Measurements from ENCODE around the gene ACP2. TPM values are rescaled to one million over a fixed set of nuclear protein-coding genes. Genes with fewer than 3 reads are reported as not detected.
"Not testable (repeated sequence)": the region's sequence is repeated elsewhere in the genome, so short reads cannot be mapped to it uniquely, and the experiment has no call there.

The ACP2 gene
- total RNA-seq, 1 donor from 2014 or later: 41.7 TPM

DNA sequence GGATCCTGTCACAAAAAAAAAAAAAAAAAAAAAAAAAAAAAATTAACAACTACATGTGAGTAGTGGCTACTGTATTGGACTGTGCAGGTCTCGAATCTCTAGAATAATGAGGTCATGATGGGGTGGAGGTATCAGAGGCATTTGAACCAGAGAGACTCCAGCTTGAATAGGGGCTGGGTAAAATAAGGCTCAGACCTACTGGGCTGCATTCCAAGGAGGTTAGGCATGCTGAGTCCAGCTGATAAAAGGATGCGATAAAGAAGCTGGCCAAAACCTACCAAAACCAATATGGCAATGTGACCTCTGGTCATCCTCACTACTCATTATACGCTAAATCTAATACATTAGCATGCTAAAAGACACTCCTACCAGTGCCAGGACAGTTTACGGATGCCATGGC, 56.5 kb downstream of the ACP2 start:
- H3K27me3 Mint-ChIP-seq (ENCODE audit: low read depth): peaks cover 77% of the 10 kb centered on the region
- no peak overlapping the region for H3K27ac Mint-ChIP-seq (ENCODE audit: unreplicated experiment)
- H3K36me3 Mint-ChIP-seq (ENCODE audit: low read depth): no peaks in the 10 kb centered on the region
- no peak overlapping the region for H3K4me3 Mint-ChIP-seq
- DNase-seq (ENCODE audit: low read depth, low spot score): no peak
- peaks cover 44% of the 10 kb centered on the region for H3K4me1 Mint-ChIP-seq
- TF ChIP-seq CTCF (conservative IDR thresholded peaks at IDR 0.05): no peak
- no peaks in the 10 kb centered on the region for H3K9me3 Mint-ChIP-seq

GRCh38 chr11:47191137-47191536, 57.5 kb downstream of the ACP2 start:
- H3K4me3 Mint-ChIP-seq; H3K36me3 Mint-ChIP-seq (ENCODE audit: low read depth); DNase-seq (ENCODE audit: low read depth, low spot score); H3K27ac Mint-ChIP-seq (ENCODE audit: unreplicated experiment); H3K9me3 Mint-ChIP-seq: not testable (repeated sequence)
- peaks cover 76% of the 10 kb centered on the region for H3K27me3 Mint-ChIP-seq (ENCODE audit: low read depth)
- peaks cover 44% of the 10 kb centered on the region for H3K4me1 Mint-ChIP-seq

Other genes with a start within 250 kb of the ACP2 start
- gene ARFGAP2, start 71.9 kb downstream of the ACP2 start, total RNA-seq: 108 and 110 TPM in 2 replicates
- 56.4 and 57.0 TPM in 2 replicates for gene PACSIN3, start 62.4 kb downstream of the ACP2 start, total RNA-seq
- gene DDB2, start 33.8 kb downstream of the ACP2 start, total RNA-seq: 32.2 and 33.9 TPM in 2 replicates
- gene NR1H3, start 9.2 kb upstream of the ACP2 start, total RNA-seq: 15.2 and 19.1 TPM in 2 replicates
- 56.2 and 59.2 TPM in 2 replicates for gene MADD, start 21.3 kb upstream of the ACP2 start, total RNA-seq
- gene MYBPC3, start 103.9 kb upstream of the ACP2 start, total RNA-seq: not detected in 2 replicates
- not detected in 2 replicates for gene SPI1, start 129.7 kb upstream of the ACP2 start, total RNA-seq
- gene SLC39A13, start 159.8 kb upstream of the ACP2 start, total RNA-seq: 34.5 and 36.0 TPM in 2 replicates
- gene PSMC3, start 177.6 kb upstream of the ACP2 start, total RNA-seq: 197 and 205 TPM in 2 replicates
- 0.16 and 0.50 TPM in 2 replicates for gene RAPSN, start 200.3 kb upstream of the ACP2 start, total RNA-seq

Measured in neural crest cell (in vitro differentiated cells).